CD4-positive, alpha-beta T cell treated with Interleukin-4 for 1 hour (primary cell): ENCODE measurements around the gene ARHGEF19.
"Not testable (repeated sequence)": the region's sequence is repeated elsewhere in the genome, so short reads cannot be mapped to it uniquely, and the experiment has no call there.

Experiments
- DNase-seq, 2 donors: peaks; one replicate each; pipeline ENCODE4 v3.0.0-alpha.2; 2020 to 2022

ARHGEF19 gene

GRCh38 chr1:16202281-16203210, 9.9 kb downstream of the ARHGEF19 start:
- DNase-seq: no peak

DNA sequence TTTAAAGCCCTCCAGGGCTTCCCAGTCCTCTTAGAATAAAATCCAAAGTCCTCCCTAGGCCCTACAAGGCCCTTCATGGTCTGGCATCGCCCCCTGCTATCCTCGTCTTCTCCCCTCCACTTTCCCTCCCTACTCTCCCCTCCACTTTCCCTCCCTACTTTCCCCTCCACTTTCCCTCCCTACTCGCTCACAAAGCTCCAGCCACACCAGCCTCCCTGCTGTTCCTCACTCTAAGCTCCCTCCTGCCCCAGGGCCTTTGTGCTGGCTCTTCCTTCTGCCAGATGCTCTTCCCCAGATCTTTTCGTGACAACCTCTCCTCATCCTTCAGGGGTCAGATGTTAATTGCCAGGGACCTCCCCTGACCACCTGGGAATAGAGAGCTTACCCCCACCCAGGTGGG, 12.8 kb downstream of the ARHGEF19 start:
- DNase-seq: no peak

GRCh38 chr1:16199157-16199501, 13.3 kb downstream of the ARHGEF19 start:
- no peak for DNase-seq

GRCh38 chr1:16198444-16199156, 13.9 kb downstream of the ARHGEF19 start:
- no peak for DNase-seq

DNA sequence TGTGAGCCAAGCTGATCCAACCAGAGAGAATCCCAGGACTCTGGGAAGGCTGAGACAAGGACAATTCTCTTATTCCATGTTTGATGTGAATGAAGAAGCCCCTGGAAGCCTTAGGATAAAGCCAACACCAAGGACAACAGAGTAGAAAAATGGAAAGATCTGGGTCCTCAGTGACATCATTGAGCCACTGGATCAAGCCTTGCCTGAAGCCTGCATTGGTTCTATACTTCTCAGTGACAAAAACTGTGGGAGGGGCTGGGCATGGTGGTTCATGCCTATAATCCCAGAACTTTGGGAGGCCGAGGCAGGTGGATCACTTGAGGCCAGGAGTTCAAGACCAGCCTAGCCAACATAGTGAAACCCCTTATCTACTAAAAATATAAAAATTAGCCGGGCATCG, 15.6 kb downstream of the ARHGEF19 start:
- DNase-seq: no peak

DNA sequence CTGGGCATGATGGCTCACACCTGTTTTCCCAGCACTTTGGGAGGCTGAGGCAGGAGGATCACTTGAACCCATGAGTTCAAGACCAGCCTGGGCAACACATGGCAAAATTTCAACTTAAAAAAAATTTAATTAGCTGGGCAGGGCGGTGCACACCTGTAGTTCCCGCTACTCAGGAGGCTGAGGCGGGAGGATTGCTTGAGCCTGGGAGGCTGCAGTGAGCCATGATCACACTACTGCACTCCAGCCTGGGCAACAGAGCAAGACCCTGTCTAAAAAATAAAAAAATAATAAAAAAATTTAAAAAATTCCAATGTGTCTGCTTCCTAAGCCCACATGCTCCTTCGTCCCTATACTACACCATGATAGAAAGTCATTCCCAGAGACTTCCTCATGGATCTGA, 16.3 kb downstream of the ARHGEF19 start:
- not testable (repeated sequence) for DNase-seq

- no peak for DNase-seq
Measured at GRCh38 chr1:16195518-16195905, 16.9 kb downstream of the ARHGEF19 start.

GRCh38 chr1:16191916-16192546, 20.4 kb downstream of the ARHGEF19 start:
- no peak for DNase-seq

DNA sequence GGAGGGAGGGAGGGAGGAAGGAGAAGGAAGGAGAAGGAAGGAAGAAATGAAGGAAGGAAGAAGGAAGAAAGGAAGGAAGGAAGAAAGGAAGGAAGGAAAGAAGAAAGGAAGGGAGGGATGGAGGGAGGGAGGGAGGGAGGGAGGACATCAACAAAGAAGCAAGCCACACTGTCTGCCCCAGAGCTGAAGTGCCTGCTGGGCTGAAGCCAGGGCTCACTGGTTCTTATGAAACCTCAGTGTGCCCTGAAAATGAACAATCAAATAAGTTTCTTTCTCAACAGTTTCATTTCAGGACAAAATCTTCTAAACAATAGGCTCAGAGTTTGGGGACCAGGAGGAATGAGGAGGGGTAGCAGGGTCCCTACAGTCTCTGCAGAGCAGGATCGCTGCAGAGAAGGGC, 21.1 kb downstream of the ARHGEF19 start:
- no peak for DNase-seq

- no peak for DNase-seq
Measured at GRCh38 chr1:16189921-16190621, 22.4 kb downstream of the ARHGEF19 start.

GRCh38 chr1:16189003-16189402, 23.4 kb downstream of the ARHGEF19 start:
- DNase-seq: no peak

DNA sequence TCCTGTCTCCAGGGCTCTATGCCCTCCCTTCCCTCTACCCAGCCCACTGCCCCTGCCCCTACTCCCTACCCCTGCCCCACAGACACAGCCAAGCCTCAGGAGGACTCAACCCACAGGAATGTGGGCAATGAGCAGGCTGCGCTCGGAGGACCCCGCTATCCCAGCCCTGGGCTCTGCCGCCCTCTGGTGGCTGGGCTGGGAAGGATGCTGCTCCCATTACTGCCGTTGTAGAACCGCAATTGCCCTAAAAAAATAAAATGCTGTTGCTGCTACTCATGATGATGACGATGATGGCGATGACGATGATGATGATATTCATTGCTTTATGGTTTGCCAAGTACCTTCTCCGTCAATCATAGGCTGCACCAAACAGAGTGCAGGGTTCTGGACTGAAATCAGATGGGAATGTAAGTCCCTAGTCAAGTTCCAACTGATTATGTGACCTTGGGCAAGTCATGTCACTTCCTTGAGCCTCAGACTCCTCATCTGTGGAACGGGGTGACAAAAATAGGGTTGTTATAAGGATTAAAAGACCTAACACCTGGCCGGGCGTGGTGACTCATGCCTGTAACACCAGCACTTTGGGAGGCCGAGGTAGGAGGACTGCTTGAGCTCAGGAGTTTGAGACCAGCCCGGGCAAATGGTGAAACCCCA, 24.6 kb downstream of the ARHGEF19 start:
- DNase-seq: peak; percentile 77 to 78

GRCh38 chr1:16186655-16187235, 25.7 kb downstream of the ARHGEF19 start:
- DNase-seq: no peak

- no peak for DNase-seq
Measured at GRCh38 chr1:16184557-16185303, 27.7 kb downstream of the ARHGEF19 start.

- DNase-seq: no peak
Measured at GRCh38 chr1:16183765-16184556, 28.5 kb downstream of the ARHGEF19 start.

DNA sequence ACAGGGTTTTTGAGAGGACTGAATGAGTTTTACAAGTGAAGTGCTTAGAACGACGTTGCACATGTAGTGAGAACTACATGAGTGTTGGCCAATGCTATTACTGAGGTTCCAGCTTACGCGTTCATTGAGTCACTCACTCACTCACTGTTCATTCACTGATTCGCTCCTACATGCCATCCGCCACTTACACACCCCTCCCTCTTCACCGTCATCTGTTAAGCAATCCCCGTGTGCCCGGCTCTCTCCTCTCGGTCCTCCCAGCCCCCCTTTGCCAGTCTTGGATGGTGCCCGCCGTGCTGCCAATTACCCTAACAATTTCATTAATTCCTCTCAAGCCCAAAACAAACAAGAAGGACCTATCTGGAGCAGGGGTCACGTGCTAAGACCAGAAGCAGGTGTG, 29.3 kb downstream of the ARHGEF19 start:
- DNase-seq: no peak

DNA sequence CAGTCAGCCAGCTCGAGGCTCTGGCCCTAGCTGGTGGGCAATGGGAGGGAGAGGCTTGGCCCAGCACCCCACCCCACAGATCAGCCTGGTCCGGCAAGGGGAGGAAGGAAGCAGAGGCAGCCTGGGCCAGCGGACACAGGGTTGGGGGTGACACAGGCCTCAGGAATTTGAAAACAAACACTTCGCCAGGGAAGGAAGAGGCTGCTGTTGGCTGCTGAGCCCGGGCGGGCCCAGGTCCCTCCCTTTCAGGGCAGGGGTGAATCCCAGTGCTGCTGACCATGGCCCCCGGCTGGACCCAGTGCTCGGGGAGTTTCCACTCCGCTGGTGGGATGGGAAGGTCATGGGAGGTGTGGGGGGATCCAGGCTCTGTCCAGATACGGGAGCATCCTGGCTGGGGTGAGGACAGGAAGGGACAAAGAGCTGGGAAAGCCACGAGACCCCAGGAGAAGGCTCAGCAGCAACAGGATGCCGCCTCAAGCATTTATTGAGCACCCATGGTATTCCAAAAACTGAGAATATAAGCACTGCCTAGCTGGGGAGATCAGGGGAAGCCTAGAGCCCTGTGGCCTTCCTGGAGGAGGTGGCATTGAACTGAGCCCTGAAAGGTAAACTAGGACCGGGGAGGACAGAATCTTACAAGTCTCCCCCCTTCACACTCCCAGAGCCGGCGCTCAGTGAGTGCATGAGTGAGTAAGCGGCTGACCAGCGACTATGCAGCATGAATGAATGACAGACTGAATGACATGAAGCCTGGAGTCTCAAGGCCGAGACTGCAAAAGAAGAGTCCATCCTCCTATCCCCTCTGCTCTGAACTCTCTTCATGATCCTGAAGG, 30.3 kb downstream of the ARHGEF19 start:
- DNase-seq: no peak

DNA sequence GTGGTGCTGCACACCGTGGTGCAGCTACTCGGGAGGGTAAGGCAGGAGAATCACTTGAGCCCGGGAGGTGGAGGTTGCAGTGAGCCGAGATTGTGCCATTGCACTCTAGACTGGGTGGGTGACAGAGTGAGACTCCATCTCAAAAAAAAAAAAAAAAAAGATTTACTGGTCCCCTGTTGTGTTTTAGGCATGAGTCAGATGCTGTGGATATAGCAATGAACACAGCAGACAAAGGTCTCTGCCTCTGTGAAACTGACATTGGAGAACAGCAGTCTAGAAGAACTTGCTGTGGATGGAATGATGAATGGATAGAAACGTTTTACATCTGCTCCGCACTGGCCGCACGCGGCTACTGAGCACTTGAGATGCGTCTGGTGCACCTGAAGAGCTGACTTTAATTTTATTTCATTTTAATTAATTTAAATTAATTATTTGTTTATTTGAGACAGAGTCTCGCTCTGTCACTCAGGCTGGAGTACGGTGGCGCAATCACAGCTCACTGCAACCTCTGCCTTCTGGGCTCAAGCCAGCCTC, 32.1 kb downstream of the ARHGEF19 start:
- no peak for DNase-seq
